ENCODE data around the gene NSMCE1. TPM values are rescaled to one million over a fixed set of nuclear protein-coding genes. Genes with fewer than 3 reads are reported as not detected.
A peak's percentile ranks its signal among the peaks of the same experiment; 100 is the strongest.
"Not testable (repeated sequence)": the region's sequence is repeated elsewhere in the genome, so short reads cannot be mapped to it uniquely, and the experiment has no call there.

The NSMCE1 gene
- total RNA-seq, 3 donors from 2014 or later, result 39.3 to 50.1 (median 48.9) TPM

- Histone ChIP-seq H3K4me3 (no peak overlapping the region), H3K9me3 (no peaks in the 10 kb centered on the region), H3K36me3 (ENCODE audit: low read depth) (no peaks in the 10 kb centered on the region), H3K4me1 (ENCODE audit: low read depth) (no peaks in the 10 kb centered on the region)
- intact Hi-C loops (cut with DNase I, micrococcal nuclease), result no loop called here
- TF ChIP-seq CTCF (IDR thresholded peaks at IDR 0.05), result no peak
- DNase-seq, result no peak
- no peak for ATAC-seq
Measured at GRCh38 chr16:27281243-27281642, 12.7 kb upstream of the NSMCE1 start.

- H3K4me1 ChIP-seq (ENCODE audit: low read depth), result no peaks in the 10 kb centered on the region
- DNase-seq, result no peak
- H3K36me3 ChIP-seq (ENCODE audit: low read depth), result no peaks in the 10 kb centered on the region
- no peak for TF ChIP-seq CTCF (IDR thresholded peaks at IDR 0.05)
- H3K4me3 ChIP-seq, result no peak overlapping the region
- intact Hi-C loops (cut with DNase I, micrococcal nuclease), result no loop called here
- ATAC-seq, result no peak
- H3K9me3 ChIP-seq, result no peaks in the 10 kb centered on the region
Measured at GRCh38 chr16:27275394-27275793, 6.8 kb upstream of the NSMCE1 start.

- H3K4me1 ChIP-seq (ENCODE audit: low read depth); ATAC-seq; intact Hi-C loops (cut with DNase I, micrococcal nuclease); H3K4me3 ChIP-seq; DNase-seq; H3K36me3 ChIP-seq (ENCODE audit: low read depth); H3K9me3 ChIP-seq: not testable (repeated sequence)
Measured at GRCh38 chr16:27274424-27274874, 5.9 kb upstream of the NSMCE1 start.

GRCh38 chr16:27273670-27274423, 5.3 kb upstream of the NSMCE1 start:
- Histone ChIP-seq H3K4me3 (no peak overlapping the region), H3K36me3 (ENCODE audit: low read depth) (no peaks in the 10 kb centered on the region), H3K4me1 (ENCODE audit: low read depth) (peaks cover 4% of the 10 kb centered on the region), H3K9me3 (no peaks in the 10 kb centered on the region)
- no peak for DNase-seq
- intact Hi-C loops (cut with DNase I, micrococcal nuclease), result no loop called here
- peak; percentile 93 for ATAC-seq
- no peak for TF ChIP-seq CTCF (IDR thresholded peaks at IDR 0.05)

- intact Hi-C loops (cut with DNase I, micrococcal nuclease), result no loop called here
- Histone ChIP-seq H3K9me3 (no peaks in the 10 kb centered on the region), H3K4me1 (ENCODE audit: low read depth) (peaks cover 4% of the 10 kb centered on the region), H3K4me3 (no peak overlapping the region), H3K36me3 (ENCODE audit: low read depth) (no peaks in the 10 kb centered on the region)
- no peak for TF ChIP-seq CTCF (IDR thresholded peaks at IDR 0.05)
- DNase-seq (no peak), ATAC-seq (no peak)
Measured at GRCh38 chr16:27273330-27273669, 4.7 kb upstream of the NSMCE1 start.

GRCh38 chr16:27272697-27273096, 4.1 kb upstream of the NSMCE1 start:
- H3K4me1 ChIP-seq (ENCODE audit: low read depth); H3K36me3 ChIP-seq (ENCODE audit: low read depth); intact Hi-C loops (cut with DNase I, micrococcal nuclease); ATAC-seq; DNase-seq; H3K9me3 ChIP-seq; H3K4me3 ChIP-seq: not testable (repeated sequence)

GRCh38 chr16:27272076-27272475, 3.5 kb upstream of the NSMCE1 start:
- DNase-seq (no peak), ATAC-seq (no peak)
- Histone ChIP-seq H3K9me3 (no peaks in the 10 kb centered on the region), H3K36me3 (ENCODE audit: low read depth) (no peaks in the 10 kb centered on the region), H3K4me3 (no peak overlapping the region), H3K4me1 (ENCODE audit: low read depth) (peaks cover 9% of the 10 kb centered on the region)
- no peak for TF ChIP-seq CTCF (IDR thresholded peaks at IDR 0.05)
- intact Hi-C loops (cut with DNase I, micrococcal nuclease), result no loop called here
